HepG2 (cell line): Measurements from ENCODE around the gene ZFR. TPM values are rescaled to one million over a fixed set of nuclear protein-coding genes. Genes with fewer than 3 reads are reported as not detected.
A peak's percentile ranks its signal among the peaks of the same experiment; 100 is the strongest.

Experiments used
- GLI4 ChIP-seq: sonication (generic); formaldehyde crosslinking; IDR thresholded peaks from 2 replicates; pipeline ENCODE4 v1.5.1; 2020; ENCODE audit warnings: missing genetic modification reagents, mild to moderate bottlenecking, moderate library complexity, borderline replicate concordance
- GPN1 ChIP-seq: sonication (generic); formaldehyde crosslinking; IDR thresholded peaks from 2 replicates; pipeline ENCODE4 v1.5.1; 2020; ENCODE audit warnings: missing genetic modification reagents, borderline replicate concordance
- HNF4A ChIP-seq: sonication (generic); formaldehyde crosslinking; IDR thresholded peaks from 2 replicates; pipeline ENCODE4 v1.4.0; 2020; ENCODE audit warnings: missing genetic modification reagents
- IRF2 ChIP-seq: IDR thresholded peaks from 2 replicates; pipeline ENCODE4 v1.6.1; 2018; ENCODE audit warnings: missing genetic modification reagents, missing compliant biosample characterization
- KLF16 ChIP-seq, 2 experiments: sonication (generic) in 1 of 2; formaldehyde crosslinking in 1 of 2; IDR thresholded peaks; 2 replicates each; pipeline versions ENCODE4 v1.6.1 to v1.8.0; 2016 to 2023; ENCODE audit warnings: missing genetic modification reagents in 2 of 2, missing compliant biosample characterization in 1 of 2
- MXD4 ChIP-seq: IDR thresholded peaks from 2 replicates; pipeline ENCODE4 v1.6.1; 2016; ENCODE audit warnings: mild to moderate bottlenecking, missing biosample characterization, missing genetic modification reagents
- ONECUT2 ChIP-seq: sonication (generic); formaldehyde crosslinking; IDR thresholded peaks from 2 replicates; pipeline ENCODE4 v1.4.0; 2020; ENCODE audit warnings: missing genetic modification reagents
- RCOR2 ChIP-seq: IDR thresholded peaks from 2 replicates; pipeline ENCODE4 v1.6.1; 2016; ENCODE audit warnings: missing biosample characterization, missing genetic modification reagents
- SRSF1 ChIP-seq: fragments of 200-400 bp; formaldehyde crosslinking; optimal IDR thresholded peaks from 2 replicates; pipeline ENCODE3; 2017; ENCODE audit warnings: mild to moderate bottlenecking, low read depth, low read length, moderate library complexity
- SSRP1 ChIP-seq: IDR thresholded peaks from 2 replicates; pipeline ENCODE4 v1.6.1; 2016; ENCODE audit warnings: control low read depth
- ZFP36 ChIP-seq: fragments of 150-350 bp; IDR thresholded peaks from 2 replicates; pipeline ENCODE4 v1.6.1; 2018; ENCODE audit warnings: borderline replicate concordance, low read length, low read depth; ENCODE audit not compliant: partially characterized antibody
- ZNF20 ChIP-seq: sonication (generic); formaldehyde crosslinking; IDR thresholded peaks from 2 replicates; pipeline ENCODE4 v1.4.0; 2020; ENCODE audit warnings: mild to moderate bottlenecking, moderate library complexity, missing genetic modification reagents
- ZNF317 ChIP-seq: sonication (generic); formaldehyde crosslinking; IDR thresholded peaks from 2 replicates; pipeline ENCODE4 v1.5.0; 2020; ENCODE audit warnings: mild to moderate bottlenecking, missing genetic modification reagents
- ZNF431 ChIP-seq: sonication (generic); formaldehyde crosslinking; IDR thresholded peaks from 2 replicates; pipeline ENCODE4 v1.9.0; 2022; ENCODE audit warnings: missing genetic modification reagents, low read depth, mild to moderate bottlenecking, borderline replicate concordance
- ZNF446 ChIP-seq: sonication (generic); formaldehyde crosslinking; IDR thresholded peaks from 2 replicates; pipeline ENCODE4 v1.5.0; 2020; ENCODE audit warnings: mild to moderate bottlenecking, missing genetic modification reagents
- ZNF484 ChIP-seq: sonication (generic); formaldehyde crosslinking; IDR thresholded peaks from 2 replicates; pipeline ENCODE4 v1.5.1; 2020; ENCODE audit warnings: mild to moderate bottlenecking, low read depth, missing genetic modification reagents, borderline replicate concordance
- ZNF547 ChIP-seq: sonication (generic); formaldehyde crosslinking; IDR thresholded peaks from 2 replicates; pipeline ENCODE4 v1.5.1; 2020; ENCODE audit warnings: mild to moderate bottlenecking, missing genetic modification reagents
- ZNF614 ChIP-seq: IDR thresholded peaks from 2 replicates; pipeline ENCODE4 v1.6.1; 2018; ENCODE audit warnings: missing biosample characterization, missing genetic modification reagents, inconsistent platforms, borderline replicate concordance
- ZNF790 ChIP-seq: sonication (generic); formaldehyde crosslinking; IDR thresholded peaks from 2 replicates; pipeline ENCODE4 v1.8.0; 2022; ENCODE audit warnings: missing genetic modification reagents, mild to moderate bottlenecking, borderline replicate concordance
- polyA plus RNA-seq, 8 experiments: library from polyadenylated mRNA; depleted of rRNA in 3 of 8; stranded (reverse) in 7 of 8; unstranded in 1 of 8; fragments of >200 nt; fragmentation: Illumina TruSeq in 4 of 8; extraction: Trizol in 4 of 8; gene quantifications; 2 replicates each; pipeline versions ENCODE4 v1.2.1 to v1.2.3, GENCODE V29; 2011 to 2016; ENCODE audit warnings: low read depth in 4 of 8, missing spikeins in 1 of 8, mixed read lengths in 1 of 8; ENCODE audit not compliant: insufficient read depth in 1 of 8
- total RNA-seq, 5 experiments: library from RNA; depleted of rRNA; stranded (reverse); fragments of >200 nt; fragmentation: Illumina TruSeq; extraction: Trizol; gene quantifications; 2 replicates each; pipeline ENCODE4 v1.2.3, GENCODE V29; 2016; ENCODE audit warnings: low read depth in 1 of 5
- TF ChIP-seq, protein P1 (sequence below): sonication (generic); formaldehyde crosslinking; IDR thresholded peaks from 2 replicates; pipeline ENCODE4 v1.5.1; 2020; ENCODE audit warnings: mild to moderate bottlenecking, moderate library complexity, missing genetic modification reagents
- TF ChIP-seq, protein P2 (sequence below): sonication (generic); formaldehyde crosslinking; conservative IDR thresholded peaks from 2 replicates; pipeline ENCODE4 v1.4.0; 2020; ENCODE audit warnings: mild to moderate bottlenecking, missing genetic modification reagents, moderate library complexity
- TF ChIP-seq, protein P3 (sequence below): sonication (generic); formaldehyde crosslinking; IDR thresholded peaks from 2 replicates; pipeline ENCODE4 v1.4.0; 2020; ENCODE audit warnings: mild to moderate bottlenecking, missing genetic modification reagents
- TF ChIP-seq, protein P4 (sequence below): sonication (generic); formaldehyde crosslinking; IDR thresholded peaks from 2 replicates; pipeline ENCODE4 v1.5.0; 2020; ENCODE audit warnings: mild to moderate bottlenecking, missing genetic modification reagents
- TF ChIP-seq, protein P5 (sequence below): sonication (generic); formaldehyde crosslinking; IDR thresholded peaks from 2 replicates; pipeline ENCODE4 v1.5.1; 2020; ENCODE audit warnings: missing genetic modification reagents, mild to moderate bottlenecking, borderline replicate concordance

The ZFR gene
- total and polyA plus RNA-seq, 2 of the 13 experiments (the other 11 are each of a cell fraction or from before 2014, with no cell fraction given), result 89.0 to 92.8 TPM

DNA sequence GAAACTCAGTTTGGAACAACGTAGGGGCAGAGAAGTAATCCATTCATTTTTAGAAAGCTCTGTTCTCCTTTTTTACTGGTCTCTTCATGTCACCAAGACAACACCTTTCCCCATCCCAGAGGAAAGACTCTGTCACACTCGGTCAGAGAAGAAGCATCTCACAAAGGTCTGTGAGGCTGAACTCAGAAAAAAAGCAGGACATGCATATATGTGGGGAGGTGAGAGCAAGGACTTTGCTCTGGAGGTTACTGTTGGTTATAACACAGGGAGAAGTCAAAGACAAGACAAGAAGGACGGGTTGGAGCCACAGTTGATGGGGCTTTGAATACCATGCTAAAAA, 112.6 kb downstream of the ZFR start (continued):
- TF ChIP-seq, protein P1, sequence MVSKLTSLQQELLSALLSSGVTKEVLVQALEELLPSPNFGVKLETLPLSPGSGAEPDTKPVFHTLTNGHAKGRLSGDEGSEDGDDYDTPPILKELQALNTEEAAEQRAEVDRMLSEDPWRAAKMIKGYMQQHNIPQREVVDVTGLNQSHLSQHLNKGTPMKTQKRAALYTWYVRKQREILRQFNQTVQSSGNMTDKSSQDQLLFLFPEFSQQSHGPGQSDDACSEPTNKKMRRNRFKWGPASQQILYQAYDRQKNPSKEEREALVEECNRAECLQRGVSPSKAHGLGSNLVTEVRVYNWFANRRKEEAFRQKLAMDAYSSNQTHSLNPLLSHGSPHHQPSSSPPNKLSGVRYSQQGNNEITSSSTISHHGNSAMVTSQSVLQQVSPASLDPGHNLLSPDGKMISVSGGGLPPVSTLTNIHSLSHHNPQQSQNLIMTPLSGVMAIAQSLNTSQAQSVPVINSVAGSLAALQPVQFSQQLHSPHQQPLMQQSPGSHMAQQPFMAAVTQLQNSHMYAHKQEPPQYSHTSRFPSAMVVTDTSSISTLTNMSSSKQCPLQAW, result no peak
- TF ChIP-seq, protein P2, sequence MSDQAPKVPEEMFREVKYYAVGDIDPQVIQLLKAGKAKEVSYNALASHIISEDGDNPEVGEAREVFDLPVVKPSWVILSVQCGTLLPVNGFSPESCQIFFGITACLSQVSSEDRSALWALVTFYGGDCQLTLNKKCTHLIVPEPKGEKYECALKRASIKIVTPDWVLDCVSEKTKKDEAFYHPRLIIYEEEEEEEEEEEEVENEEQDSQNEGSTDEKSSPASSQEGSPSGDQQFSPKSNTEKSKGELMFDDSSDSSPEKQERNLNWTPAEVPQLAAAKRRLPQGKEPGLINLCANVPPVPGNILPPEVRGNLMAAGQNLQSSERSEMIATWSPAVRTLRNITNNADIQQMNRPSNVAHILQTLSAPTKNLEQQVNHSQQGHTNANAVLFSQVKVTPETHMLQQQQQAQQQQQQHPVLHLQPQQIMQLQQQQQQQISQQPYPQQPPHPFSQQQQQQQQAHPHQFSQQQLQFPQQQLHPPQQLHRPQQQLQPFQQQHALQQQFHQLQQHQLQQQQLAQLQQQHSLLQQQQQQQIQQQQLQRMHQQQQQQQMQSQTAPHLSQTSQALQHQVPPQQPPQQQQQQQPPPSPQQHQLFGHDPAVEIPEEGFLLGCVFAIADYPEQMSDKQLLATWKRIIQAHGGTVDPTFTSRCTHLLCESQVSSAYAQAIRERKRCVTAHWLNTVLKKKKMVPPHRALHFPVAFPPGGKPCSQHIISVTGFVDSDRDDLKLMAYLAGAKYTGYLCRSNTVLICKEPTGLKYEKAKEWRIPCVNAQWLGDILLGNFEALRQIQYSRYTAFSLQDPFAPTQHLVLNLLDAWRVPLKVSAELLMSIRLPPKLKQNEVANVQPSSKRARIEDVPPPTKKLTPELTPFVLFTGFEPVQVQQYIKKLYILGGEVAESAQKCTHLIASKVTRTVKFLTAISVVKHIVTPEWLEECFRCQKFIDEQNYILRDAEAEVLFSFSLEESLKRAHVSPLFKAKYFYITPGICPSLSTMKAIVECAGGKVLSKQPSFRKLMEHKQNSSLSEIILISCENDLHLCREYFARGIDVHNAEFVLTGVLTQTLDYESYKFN (CRISPR knock-in tag), result peak; percentile 4; the same call in 1 of the 2 replicates
- TF ChIP-seq ZNF790 (CRISPR knock-in tag), result no peak
- no peak for TF ChIP-seq RCOR2 (CRISPR knock-in tag)
- TF ChIP-seq, protein P3, sequence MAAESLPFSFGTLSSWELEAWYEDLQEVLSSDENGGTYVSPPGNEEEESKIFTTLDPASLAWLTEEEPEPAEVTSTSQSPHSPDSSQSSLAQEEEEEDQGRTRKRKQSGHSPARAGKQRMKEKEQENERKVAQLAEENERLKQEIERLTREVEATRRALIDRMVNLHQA (CRISPR knock-in tag), result no peak
- TF ChIP-seq ZNF484 (CRISPR knock-in tag), result no peak
- no peak for TF ChIP-seq ZNF446 (CRISPR knock-in tag)
- TF ChIP-seq KLF16 (CRISPR knock-in tag; IDR thresholded peaks at IDR 0.05), result no peak
- TF ChIP-seq ZNF614, result no peak
- no peak for TF ChIP-seq ZNF431
- no peak for TF ChIP-seq GLI4
- TF ChIP-seq, protein P4, sequence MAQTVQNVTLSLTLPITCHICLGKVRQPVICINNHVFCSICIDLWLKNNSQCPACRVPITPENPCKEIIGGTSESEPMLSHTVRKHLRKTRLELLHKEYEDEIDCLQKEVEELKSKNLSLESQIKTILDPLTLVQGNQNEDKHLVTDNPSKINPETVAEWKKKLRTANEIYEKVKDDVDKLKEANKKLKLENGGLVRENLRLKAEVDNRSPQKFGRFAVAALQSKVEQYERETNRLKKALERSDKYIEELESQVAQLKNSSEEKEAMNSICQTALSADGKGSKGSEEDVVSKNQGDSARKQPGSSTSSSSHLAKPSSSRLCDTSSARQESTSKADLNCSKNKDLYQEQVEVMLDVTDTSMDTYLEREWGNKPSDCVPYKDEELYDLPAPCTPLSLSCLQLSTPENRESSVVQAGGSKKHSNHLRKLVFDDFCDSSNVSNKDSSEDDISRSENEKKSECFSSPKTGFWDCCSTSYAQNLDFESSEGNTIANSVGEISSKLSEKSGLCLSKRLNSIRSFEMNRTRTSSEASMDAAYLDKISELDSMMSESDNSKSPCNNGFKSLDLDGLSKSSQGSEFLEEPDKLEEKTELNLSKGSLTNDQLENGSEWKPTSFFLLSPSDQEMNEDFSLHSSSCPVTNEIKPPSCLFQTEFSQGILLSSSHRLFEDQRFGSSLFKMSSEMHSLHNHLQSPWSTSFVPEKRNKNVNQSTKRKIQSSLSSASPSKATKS (CRISPR knock-in tag), result no peak
- TF ChIP-seq SSRP1 (CRISPR knock-in tag), result peak; percentile 89
- TF ChIP-seq ZNF20, result no peak
- no peak for TF ChIP-seq ZNF547 (CRISPR knock-in tag)
- no peak for TF ChIP-seq SRSF1
- TF ChIP-seq ZFP36, result no peak
- no peak for TF ChIP-seq ONECUT2 (CRISPR knock-in tag)
- TF ChIP-seq MXD4 (CRISPR knock-in tag), result no peak
- peak; percentile 79 for TF ChIP-seq HNF4A (CRISPR knock-in tag)
- no peak for TF ChIP-seq GPN1 (CRISPR knock-in tag)
- TF ChIP-seq IRF2 (CRISPR knock-in tag), result peak; percentile 14; the same call in 1 of the 2 replicates
- TF ChIP-seq ZNF317 (CRISPR knock-in tag), result no peak
- TF ChIP-seq, protein P5, sequence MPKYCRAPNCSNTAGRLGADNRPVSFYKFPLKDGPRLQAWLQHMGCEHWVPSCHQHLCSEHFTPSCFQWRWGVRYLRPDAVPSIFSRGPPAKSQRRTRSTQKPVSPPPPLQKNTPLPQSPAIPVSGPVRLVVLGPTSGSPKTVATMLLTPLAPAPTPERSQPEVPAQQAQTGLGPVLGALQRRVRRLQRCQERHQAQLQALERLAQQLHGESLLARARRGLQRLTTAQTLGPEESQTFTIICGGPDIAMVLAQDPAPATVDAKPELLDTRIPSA (CRISPR knock-in tag), result no peak
